K562 (cell line): Measurements from ENCODE around the gene WDR20. TPM values are rescaled to one million over a fixed set of nuclear protein-coding genes. Genes with fewer than 3 reads are reported as not detected.

Experiments used
- ATAC-seq: fragments of 200-7000 bp; cut with Tn5 transposase; 3 replicates; pipeline ENCODE4 v1.9.1; 2020; ENCODE audit warnings: moderate library complexity
- BruUV-seq: library from RNA; stranded (reverse); fragments of 400-500 nt; replicated peaks from 2 replicates; lab custom pipeline; 2021; lab: Mats Ljungman, UMichigan
- CTCF ChIA-PET: fragments of 300-600 bp; formaldehyde crosslinking; extraction: SDS; loops from one replicate; lab custom pipeline; 2021; ENCODE audit warnings: low intra/inter-chr PET ratio; lab: Yijun Ruan, JAX
- POLR2A ChIA-PET: fragments of 300-600, 350-650 bp; sonication (Branson Sonifier 250); formaldehyde crosslinking; extraction: SDS; loops from one replicate; lab custom pipeline; 2021; ENCODE audit warnings: antibody characterized with exemption, inconsistent platforms; lab: Yijun Ruan, JAX
- DNase-seq, 4 experiments: peaks; one replicate each; pipeline versions ENCODE4 v3.0.0 to v3.0.0-alpha.2; 2011 to 2018; ENCODE audit warnings: low spot score in 3 of 4, mixed read lengths in 3 of 4; ENCODE audit errors: extremely low read depth in 1 of 4
- FAIRE-seq: peaks from 2 replicates; lab custom pipeline; 2011; peaks lifted over from hg19 to GRCh38; lab: Jason Lieb, UNC
- H2AFZ ChIP-seq: 2 replicates; pipeline ENCODE4 v1.6.0; 2011; ENCODE audit warnings: low read depth, low read length, control low read depth, inconsistent platforms
- H3K27ac ChIP-seq: fragments of 200-600 bp; 3 replicates; pipeline ENCODE4 v1.8.0; 2011; ENCODE audit warnings: low read depth, mild to moderate bottlenecking, control low read depth, inconsistent platforms, low read length, moderate library complexity, mixed read lengths; ENCODE audit errors: extremely low read depth
- H3K27me3 ChIP-seq, 2 experiments: fragments of 300-600 bp in 1 of 2; 2 replicates in 1 of 2; 3 replicates in 1 of 2; pipeline versions ENCODE4 v1.6.0 to v1.8.0; 2011; ENCODE audit warnings: inconsistent platforms in 2 of 2, low read length in 2 of 2, mild to moderate bottlenecking in 1 of 2, mixed read lengths in 1 of 2, moderate library complexity in 1 of 2; ENCODE audit not compliant: control insufficient read depth in 2 of 2, insufficient read depth in 2 of 2
- H3K36me3 ChIP-seq: fragments of 300-600 bp; 3 replicates; pipeline ENCODE4 v1.8.0; 2011; ENCODE audit warnings: mild to moderate bottlenecking, low read length, inconsistent platforms; ENCODE audit not compliant: control insufficient read depth, insufficient read depth
- H3K4me1 ChIP-seq, 2 experiments: fragments of 200-600 bp in 1 of 2; replicated peaks in 1 of 2; 2 replicates in 1 of 2; 3 replicates in 1 of 2; pipeline versions ENCODE4 v1.5.1 to v1.8.0; 2011; ENCODE audit warnings: inconsistent platforms in 2 of 2, low read length in 2 of 2, mild to moderate bottlenecking in 1 of 2, mixed read lengths in 1 of 2, moderate library complexity in 1 of 2; ENCODE audit not compliant: control insufficient read depth in 2 of 2, insufficient read depth in 2 of 2
- H3K4me2 ChIP-seq: 2 replicates; pipeline ENCODE4 v1.6.1; 2011; ENCODE audit warnings: low read length, control low read depth, inconsistent platforms, mixed read lengths; ENCODE audit not compliant: insufficient read depth
- H3K4me3 ChIP-seq: fragments of 200-600 bp; sonication (generic), shearing (Covaris generic); 2 replicates; pipeline ENCODE4 v1.5.1; 2016; ENCODE audit warnings: control low read depth, inconsistent platforms
- H3K79me2 ChIP-seq: fragments of 200-600 bp; 3 replicates; pipeline ENCODE4 v1.8.0; 2011; ENCODE audit warnings: low read length, inconsistent platforms; ENCODE audit not compliant: control insufficient read depth, insufficient read depth
- H3K9ac ChIP-seq, 2 experiments: 2 replicates each; pipeline versions ENCODE4 v1.6.0 to v1.6.1; 2011; ENCODE audit warnings: low read depth in 2 of 2, low read length in 2 of 2, control low read depth in 1 of 2, inconsistent platforms in 1 of 2, mild to moderate bottlenecking in 1 of 2, mixed read lengths in 1 of 2; ENCODE audit not compliant: insufficient read depth in 1 of 2
- H3K9me1 ChIP-seq: one replicate; pipeline ENCODE4 v1.6.0; 2011; ENCODE audit warnings: inconsistent platforms, mild to moderate bottlenecking, low read length, moderate library complexity; ENCODE audit not compliant: control insufficient read depth, insufficient read depth
- H3K9me3 ChIP-seq: replicated peaks from 2 replicates; pipeline ENCODE4 v1.5.1; 2011; ENCODE audit warnings: low read depth, low read length, inconsistent platforms; ENCODE audit not compliant: control insufficient read depth, insufficient read depth
- H4K20me1 ChIP-seq: replicated peaks from 2 replicates; pipeline ENCODE4 v1.6.1; 2011; ENCODE audit warnings: low read length, inconsistent platforms, mixed read lengths; ENCODE audit not compliant: control insufficient read depth, insufficient read depth
- KDM1A ChIP-seq, 2 experiments: fragments of 450-650 bp; IDR thresholded peaks; 2 replicates each; pipeline ENCODE4 v1.6.1; 2016; ENCODE audit warnings: mild to moderate bottlenecking in 2 of 2
- LARP7 ChIP-seq: fragments of 450-650 bp; IDR thresholded peaks from 2 replicates; pipeline ENCODE4 v1.6.1; 2016
- SRF ChIP-seq, 2 experiments: fragments of 250-450, 450-650 bp in 1 of 2; sonication (Bioruptor Pico) in 1 of 2; sonication (generic) in 1 of 2; formaldehyde crosslinking; IDR thresholded peaks; 2 replicates each; pipeline versions ENCODE4 v1.5.0 to v1.5.1; 2020 to 2022; ENCODE audit warnings: mild to moderate bottlenecking in 1 of 2, missing genetic modification reagents in 1 of 2
- TAF1 ChIP-seq: IDR thresholded peaks from 2 replicates; pipeline ENCODE4 v1.6.1; 2011; ENCODE audit warnings: mild to moderate bottlenecking, low read length, moderate library complexity; ENCODE audit not compliant: insufficient read depth, control insufficient read depth, severe bottlenecking; ENCODE audit errors: extremely low read depth
- whole genome bisulfite sequencing: fragments of 100-300 bp; shearing (Covaris generic); methylation state at CpG from one replicate; pipeline ENCODE4 v1.1.6; 2016; ENCODE audit warnings: low coverage, mixed read lengths; ENCODE audit not compliant: insufficient coverage; ENCODE audit errors: missing lambda C conversion rate; 5-methylcytosine and 5-hydroxymethylcytosine counted together
- in situ Hi-C: fragments of 300-500 bp; cut with MboI; formaldehyde crosslinking; loops from 4 replicates; pipeline ENCODE4 v1.15.0; 2018; ENCODE audit warnings: inconsistent platforms, mixed read lengths
- intact Hi-C: fragments of 100-400 bp; cut with micrococcal nuclease; formaldehyde crosslinking; loops from 2 replicates; pipeline ENCODE4 v1.14.2; 2022
- polyA plus RNA-seq, 8 experiments: library from polyadenylated mRNA; depleted of rRNA in 4 of 8; stranded (reverse) in 5 of 8; unstranded in 3 of 8; fragments of >200 nt; fragmentation: Nextera tagmentation in 2 of 8; fragmentation: Illumina TruSeq in 1 of 8; extraction: Ambion mirVana in 2 of 8; extraction: Trizol in 1 of 8; gene quantifications; 2 replicates each; pipeline versions ENCODE4 v1.2.1 to v1.2.3, GENCODE V29; 2011 to 2014; ENCODE audit warnings: inconsistent platforms in 1 of 8, missing spikeins in 1 of 8
- total RNA-seq, 7 experiments: library from RNA; depleted of rRNA in 6 of 7; stranded (reverse); fragments of >200 nt in 6 of 7; fragmentation: Illumina TruSeq in 2 of 7; extraction: Trizol in 2 of 7; gene quantifications; 2 replicates each; pipeline versions ENCODE4 v1.2.1 to v1.2.3, GENCODE V29; 2011 to 2021; ENCODE audit warnings: low replicate concordance in 1 of 7
- TF ChIP-seq, protein P1 (sequence below): fragments of 250-450 bp; sonication (Bioruptor Pico); IDR thresholded peaks from 2 replicates; pipeline ENCODE4 v1.5.0; 2020; ENCODE audit warnings: mild to moderate bottlenecking, borderline replicate concordance
- TF ChIP-seq, protein P2 (sequence below): fragments of 200-800 bp; sonication (Bioruptor generic); IDR thresholded peaks from 2 replicates; pipeline ENCODE4 v1.6.1; 2016; ENCODE audit warnings: missing genetic modification characterization, missing compliant biosample characterization
- TF ChIP-seq, protein P3 (sequence below): fragments of 250-450 bp; sonication (Bioruptor Pico); IDR thresholded peaks from 2 replicates; pipeline ENCODE4 v1.8.0; 2021; ENCODE audit warnings: mild to moderate bottlenecking, moderate library complexity

The WDR20 gene
- total and polyA plus RNA-seq, 9 of the 15 experiments (the other 6 are each of a cell fraction or from before 2014, with no cell fraction given) = 7.0 to 15.3 (median 11.8) TPM

DNA sequence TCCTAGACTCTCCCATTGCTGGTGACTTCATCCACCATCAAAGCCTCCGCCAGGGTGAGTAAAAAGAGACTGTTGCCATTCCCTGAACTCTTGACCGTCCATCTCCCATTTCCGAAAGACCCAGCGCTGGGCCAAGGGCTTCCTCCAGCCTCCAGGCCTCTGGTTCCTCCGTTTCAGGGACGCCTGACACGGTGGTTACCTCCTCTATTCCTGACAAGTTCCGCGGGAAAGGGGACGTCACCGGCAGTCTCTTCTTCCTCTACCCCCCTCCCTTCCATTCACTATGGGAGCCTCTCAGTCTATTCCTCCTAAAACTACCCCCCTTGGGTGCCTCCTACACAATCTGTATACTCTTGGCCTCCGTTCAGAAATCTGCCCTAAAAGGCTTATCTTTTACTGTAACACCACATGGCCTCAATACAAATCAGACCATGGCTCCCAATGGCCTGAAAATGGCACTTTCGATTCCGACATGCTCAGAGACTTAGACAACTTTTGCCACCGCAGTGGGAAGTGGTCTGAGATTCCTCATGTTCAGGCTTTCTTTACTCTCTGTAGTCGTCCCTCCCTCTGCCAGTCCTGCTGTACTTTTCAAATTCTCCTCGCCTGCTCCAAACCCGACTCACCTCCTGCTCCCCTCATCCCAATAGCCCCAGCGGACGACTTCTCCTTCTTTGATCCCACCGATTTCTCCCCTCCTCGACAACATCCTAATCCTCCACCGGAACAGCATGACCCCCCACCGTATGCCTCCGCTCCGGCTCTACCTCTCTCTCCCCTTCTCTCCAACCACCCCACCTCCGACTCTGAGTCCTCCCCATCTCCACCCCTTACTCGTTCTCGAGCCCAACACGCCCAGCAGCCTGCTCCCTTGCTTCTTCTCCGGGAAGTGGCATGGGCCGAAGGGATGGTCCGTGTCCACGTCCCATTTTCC, 94.9 kb downstream of the WDR20 start:
- peak; percentile 49 for ATAC-seq
- in situ Hi-C loops = loop anchor here (5.0 kb wide), 1 partner anchor 78 kb away; no protein-coding TSS in a partner anchor
- TF ChIP-seq SRF (CRISPR knock-in tag; IDR thresholded peaks at IDR 0.05) = peak in 1 of 2 experiments; percentile 59; a peak in 1 of 4 replicates
- TF ChIP-seq TAF1 = no peak
- TF ChIP-seq, protein P1, sequence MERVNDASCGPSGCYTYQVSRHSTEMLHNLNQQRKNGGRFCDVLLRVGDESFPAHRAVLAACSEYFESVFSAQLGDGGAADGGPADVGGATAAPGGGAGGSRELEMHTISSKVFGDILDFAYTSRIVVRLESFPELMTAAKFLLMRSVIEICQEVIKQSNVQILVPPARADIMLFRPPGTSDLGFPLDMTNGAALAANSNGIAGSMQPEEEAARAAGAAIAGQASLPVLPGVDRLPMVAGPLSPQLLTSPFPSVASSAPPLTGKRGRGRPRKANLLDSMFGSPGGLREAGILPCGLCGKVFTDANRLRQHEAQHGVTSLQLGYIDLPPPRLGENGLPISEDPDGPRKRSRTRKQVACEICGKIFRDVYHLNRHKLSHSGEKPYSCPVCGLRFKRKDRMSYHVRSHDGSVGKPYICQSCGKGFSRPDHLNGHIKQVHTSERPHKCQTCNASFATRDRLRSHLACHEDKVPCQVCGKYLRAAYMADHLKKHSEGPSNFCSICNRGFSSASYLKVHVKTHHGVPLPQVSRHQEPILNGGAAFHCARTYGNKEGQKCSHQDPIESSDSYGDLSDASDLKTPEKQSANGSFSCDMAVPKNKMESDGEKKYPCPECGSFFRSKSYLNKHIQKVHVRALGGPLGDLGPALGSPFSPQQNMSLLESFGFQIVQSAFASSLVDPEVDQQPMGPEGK (CRISPR knock-in tag) = no peak
- TF ChIP-seq, protein P2, sequence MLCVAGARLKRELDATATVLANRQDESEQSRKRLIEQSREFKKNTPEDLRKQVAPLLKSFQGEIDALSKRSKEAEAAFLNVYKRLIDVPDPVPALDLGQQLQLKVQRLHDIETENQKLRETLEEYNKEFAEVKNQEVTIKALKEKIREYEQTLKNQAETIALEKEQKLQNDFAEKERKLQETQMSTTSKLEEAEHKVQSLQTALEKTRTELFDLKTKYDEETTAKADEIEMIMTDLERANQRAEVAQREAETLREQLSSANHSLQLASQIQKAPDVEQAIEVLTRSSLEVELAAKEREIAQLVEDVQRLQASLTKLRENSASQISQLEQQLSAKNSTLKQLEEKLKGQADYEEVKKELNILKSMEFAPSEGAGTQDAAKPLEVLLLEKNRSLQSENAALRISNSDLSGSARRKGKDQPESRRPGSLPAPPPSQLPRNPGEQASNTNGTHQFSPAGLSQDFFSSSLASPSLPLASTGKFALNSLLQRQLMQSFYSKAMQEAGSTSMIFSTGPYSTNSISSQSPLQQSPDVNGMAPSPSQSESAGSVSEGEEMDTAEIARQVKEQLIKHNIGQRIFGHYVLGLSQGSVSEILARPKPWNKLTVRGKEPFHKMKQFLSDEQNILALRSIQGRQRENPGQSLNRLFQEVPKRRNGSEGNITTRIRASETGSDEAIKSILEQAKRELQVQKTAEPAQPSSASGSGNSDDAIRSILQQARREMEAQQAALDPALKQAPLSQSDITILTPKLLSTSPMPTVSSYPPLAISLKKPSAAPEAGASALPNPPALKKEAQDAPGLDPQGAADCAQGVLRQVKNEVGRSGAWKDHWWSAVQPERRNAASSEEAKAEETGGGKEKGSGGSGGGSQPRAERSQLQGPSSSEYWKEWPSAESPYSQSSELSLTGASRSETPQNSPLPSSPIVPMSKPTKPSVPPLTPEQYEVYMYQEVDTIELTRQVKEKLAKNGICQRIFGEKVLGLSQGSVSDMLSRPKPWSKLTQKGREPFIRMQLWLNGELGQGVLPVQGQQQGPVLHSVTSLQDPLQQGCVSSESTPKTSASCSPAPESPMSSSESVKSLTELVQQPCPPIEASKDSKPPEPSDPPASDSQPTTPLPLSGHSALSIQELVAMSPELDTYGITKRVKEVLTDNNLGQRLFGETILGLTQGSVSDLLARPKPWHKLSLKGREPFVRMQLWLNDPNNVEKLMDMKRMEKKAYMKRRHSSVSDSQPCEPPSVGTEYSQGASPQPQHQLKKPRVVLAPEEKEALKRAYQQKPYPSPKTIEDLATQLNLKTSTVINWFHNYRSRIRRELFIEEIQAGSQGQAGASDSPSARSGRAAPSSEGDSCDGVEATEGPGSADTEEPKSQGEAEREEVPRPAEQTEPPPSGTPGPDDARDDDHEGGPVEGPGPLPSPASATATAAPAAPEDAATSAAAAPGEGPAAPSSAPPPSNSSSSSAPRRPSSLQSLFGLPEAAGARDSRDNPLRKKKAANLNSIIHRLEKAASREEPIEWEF (CRISPR knock-in tag) = no peak
- TF ChIP-seq LARP7 = peak; percentile 47; the same call in 1 of the 2 replicates
- TF ChIP-seq, protein P3, sequence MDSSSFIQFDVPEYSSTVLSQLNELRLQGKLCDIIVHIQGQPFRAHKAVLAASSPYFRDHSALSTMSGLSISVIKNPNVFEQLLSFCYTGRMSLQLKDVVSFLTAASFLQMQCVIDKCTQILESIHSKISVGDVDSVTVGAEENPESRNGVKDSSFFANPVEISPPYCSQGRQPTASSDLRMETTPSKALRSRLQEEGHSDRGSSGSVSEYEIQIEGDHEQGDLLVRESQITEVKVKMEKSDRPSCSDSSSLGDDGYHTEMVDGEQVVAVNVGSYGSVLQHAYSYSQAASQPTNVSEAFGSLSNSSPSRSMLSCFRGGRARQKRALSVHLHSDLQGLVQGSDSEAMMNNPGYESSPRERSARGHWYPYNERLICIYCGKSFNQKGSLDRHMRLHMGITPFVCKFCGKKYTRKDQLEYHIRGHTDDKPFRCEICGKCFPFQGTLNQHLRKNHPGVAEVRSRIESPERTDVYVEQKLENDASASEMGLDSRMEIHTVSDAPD (CRISPR knock-in tag) = no peak
- peak; percentile 88 for TF ChIP-seq KDM1A (IDR thresholded peaks at IDR 0.05)

More for the DNA sequence above, 94.9 kb downstream of the WDR20 start:
- peak overlapping the region; percentile 27; the same call in 1 of the 2 replicates for H2AFZ ChIP-seq
- H4K20me1 ChIP-seq = no peaks in the 10 kb centered on the region
- no peaks in the 10 kb centered on the region for H3K27me3 ChIP-seq
- DNase-seq (peak in 1 of 4 experiments; percentile 21), FAIRE-seq (no peak)
- H3K9ac ChIP-seq = peak overlapping the region in 1 of 2 experiments; percentile 49; a peak in 1 of 4 replicates
- H3K9me3 ChIP-seq = no peaks in the 10 kb centered on the region
- ChIA-PET POLR2A (no interaction called here), CTCF (interaction anchor here (0.6 to 2.4 kb wide), 4 partner anchors 16 to 82 kb away, joined by 3 to 15 read pairs (median 4); no protein-coding TSS in a partner anchor)
- H3K4me1 ChIP-seq = peaks cover 4 to 12% of the 10 kb centered on the region in 2 experiments; a peak in 3 of 5 replicates
- H3K36me3 ChIP-seq = no peaks in the 10 kb centered on the region
- H3K79me2 ChIP-seq = no peaks in the 10 kb centered on the region
- H3K4me3 ChIP-seq = no peak overlapping the region
- no peaks in the 10 kb centered on the region for H3K9me1 ChIP-seq
- peak overlapping the region; percentile 27; the same call in 1 of the 2 replicates for H3K4me2 ChIP-seq
- no peak overlapping the region for H3K27ac ChIP-seq
- WGBS = 16% methylated on average over 13 of the region's 34 CpGs
- intact Hi-C loops = loop anchor here (1.0 to 10.0 kb wide), 2 partner anchors 80 to 200 kb away; no protein-coding TSS in a partner anchor
- no TSS peak for BruUV-seq
